Mesothelial cell of epicardium (in vitro differentiated cells): Measurements from ENCODE around the gene JUND. TPM values are rescaled to one million over a fixed set of nuclear protein-coding genes. Genes with fewer than 3 reads are reported as not detected.

Experiments
- DNase-seq, 2 experiments: peaks; one replicate each; pipeline ENCODE4 v3.0.0; 2021; ENCODE audit warnings: low spot score in 2 of 2; ENCODE audit not compliant: unreplicated experiment in 2 of 2
- H3K27ac Mint-ChIP-seq: 2 replicates; pipeline ENCODE4 v1.8.0; 2021; ENCODE audit warnings: mixed read lengths
- H3K27me3 Mint-ChIP-seq: 2 replicates; pipeline ENCODE4 v1.8.0; 2021; ENCODE audit warnings: low read depth, mixed read lengths
- H3K36me3 Mint-ChIP-seq: 2 replicates; pipeline ENCODE4 v1.8.0; 2021; ENCODE audit warnings: mixed read lengths
- H3K4me1 Mint-ChIP-seq: 2 replicates; pipeline ENCODE4 v1.8.0; 2021; ENCODE audit warnings: mixed read lengths
- H3K4me3 Mint-ChIP-seq: 2 replicates; pipeline ENCODE4 v1.8.0; 2021; ENCODE audit warnings: mild to moderate bottlenecking, moderate library complexity, mixed read lengths
- H3K9me3 Mint-ChIP-seq: 2 replicates; pipeline ENCODE4 v1.8.0; 2021; ENCODE audit warnings: mixed read lengths
- CTCF ChIP-seq: fragments of 200-600 bp; sonication (generic); IDR thresholded peaks from one replicate; pipeline ENCODE4 v1.5.0; 2021; ENCODE audit warnings: antibody characterized with exemption; ENCODE audit not compliant: unreplicated experiment
- total RNA-seq: library from RNA; stranded (reverse); gene quantifications from 3 replicates; pipeline ENCODE4 v1.2.1, GENCODE V29; 2021

The JUND gene
- total RNA-seq, 1 donor from 2014 or later: 276 TPM

GRCh38 chr19:18265582-18265981 is 15.8 kb downstream of the JUND start:
- Mint-ChIP-seq H3K36me3 (peaks cover 30% of the 10 kb centered on the region), H3K27me3 (no peaks in the 10 kb centered on the region), H3K4me1 (no peaks in the 10 kb centered on the region), H3K27ac (no peak overlapping the region), H3K9me3 (no peaks in the 10 kb centered on the region), H3K4me3 (no peak overlapping the region)
- no peak for TF ChIP-seq CTCF
- no peak for DNase-seq

GRCh38 chr19:18264971-18265540 is 16.4 kb downstream of the JUND start:
- TF ChIP-seq CTCF: no peak
- H3K36me3 Mint-ChIP-seq: peaks cover 30% of the 10 kb centered on the region
- H3K27ac Mint-ChIP-seq: no peak overlapping the region
- H3K4me3 Mint-ChIP-seq: no peak overlapping the region
- DNase-seq: no peak
- H3K27me3 Mint-ChIP-seq: no peaks in the 10 kb centered on the region
- H3K9me3 Mint-ChIP-seq: no peaks in the 10 kb centered on the region
- H3K4me1 Mint-ChIP-seq: no peaks in the 10 kb centered on the region

GRCh38 chr19:18264137-18264854 is 17.1 kb downstream of the JUND start:
- no peak overlapping the region for H3K27ac Mint-ChIP-seq
- H3K27me3 Mint-ChIP-seq: no peaks in the 10 kb centered on the region
- H3K4me1 Mint-ChIP-seq: no peaks in the 10 kb centered on the region
- no peak for DNase-seq
- no peak overlapping the region for H3K4me3 Mint-ChIP-seq
- TF ChIP-seq CTCF: no peak
- H3K36me3 Mint-ChIP-seq: peaks cover 30% of the 10 kb centered on the region
- H3K9me3 Mint-ChIP-seq: no peaks in the 10 kb centered on the region

- Mint-ChIP-seq H3K4me3 (no peak overlapping the region), H3K36me3 (peaks cover 26% of the 10 kb centered on the region), H3K27me3 (no peaks in the 10 kb centered on the region), H3K4me1 (no peaks in the 10 kb centered on the region), H3K27ac (no peak overlapping the region), H3K9me3 (no peaks in the 10 kb centered on the region)
- no peak for TF ChIP-seq CTCF
- DNase-seq: no peak
Observed at GRCh38 chr19:18263324-18264136, 17.9 kb downstream of the JUND start.

GRCh38 chr19:18262917-18263316 is 18.5 kb downstream of the JUND start:
- H3K36me3 Mint-ChIP-seq: peaks cover 22% of the 10 kb centered on the region
- no peaks in the 10 kb centered on the region for H3K27me3 Mint-ChIP-seq
- no peaks in the 10 kb centered on the region for H3K9me3 Mint-ChIP-seq
- TF ChIP-seq CTCF: no peak
- DNase-seq: no peak
- no peak overlapping the region for H3K4me3 Mint-ChIP-seq
- no peaks in the 10 kb centered on the region for H3K4me1 Mint-ChIP-seq
- H3K27ac Mint-ChIP-seq: no peak overlapping the region
